ENCODE data around the gene NTN3. TPM values are rescaled to one million over a fixed set of nuclear protein-coding genes. Genes with fewer than 3 reads are reported as not detected.

NTN3 gene
- total and polyA plus RNA-seq, 2 of the 4 experiments (the other 2 are of a cell fraction): 0.18 to 0.38 TPM

- H4K20me1 ChIP-seq (ENCODE audit: insufficient read depth, low read length): peaks cover 14% of the 10 kb centered on the region; the same call in 1 of the 2 replicates
- H3K4me1 ChIP-seq (ENCODE audit: control insufficient read depth, insufficient read depth, low read length): no peaks in the 10 kb centered on the region; the same call in 1 of the 2 replicates
- peaks cover 3 to 21% of the 10 kb centered on the region in 2 experiments for H3K79me1 ChIP-seq (ENCODE audit: low read depth in 1 of 2, low read length in 2 of 2)
- DNase-seq: no peak
- WGBS, 2 experiments (ENCODE audit: extremely low coverage in 2 of 2, insufficient read length in 1 of 2): 94% methylated on average over 54 of the region's 62 CpGs; no CpG with 5 or more reads in 1 of the 2 experiments
- intact Hi-C loops (cut with micrococcal nuclease) (no loop called here), in situ Hi-C loops (cut with MboI; ENCODE audit: low sequenced_read_pairs) (loop anchor here (5.0 kb wide), 1 partner anchor 154 kb away; the partner anchor contains the start of gene ABCA3), dilution Hi-C loops (cut with HindIII; ENCODE audit: low sequenced_read_pairs, unreplicated experiment) (no loop called here)
- no peak for ATAC-seq (ENCODE audit: low read depth)
- no peak overlapping the region for H2AK9ac ChIP-seq (replicated peaks; ENCODE audit: low read depth, low read length, poor library complexity)
- H3K9me3 ChIP-seq (ENCODE audit: control insufficient read depth, insufficient read depth, low read length): no peaks in the 10 kb centered on the region
- POLR2A ChIA-PET (ENCODE audit: unreplicated experiment): no interaction called here
- no peak overlapping the region for H3K9ac ChIP-seq (ENCODE audit: low read depth, low read length)
- H3K4me3 ChIP-seq (ENCODE audit: insufficient read depth, low read depth, low read length): no peak overlapping the region
- H3K4me2 ChIP-seq (ENCODE audit: low read depth, low read length): no peak overlapping the region
- H3K27ac ChIP-seq (ENCODE audit: insufficient read depth, low read length): no peak overlapping the region
- H2BK5ac ChIP-seq (ENCODE audit: low read depth, low read length, poor library complexity, severe bottlenecking): no peak overlapping the region
- H2AFZ ChIP-seq (replicated peaks; ENCODE audit: low read length, poor library complexity): no peak overlapping the region
- no peak overlapping the region for H3K23ac ChIP-seq (ENCODE audit: low read depth, low read length)
- H4K91ac ChIP-seq (ENCODE audit: insufficient read depth, low read depth, low read length): no peak overlapping the region
- H2BK20ac ChIP-seq (ENCODE audit: low read depth, low read length): no peak overlapping the region
- H3K27me3 ChIP-seq (ENCODE audit: control insufficient read depth, insufficient read depth, low read length): no peaks in the 10 kb centered on the region
- H4K5ac ChIP-seq (ENCODE audit: low read depth, low read length): no peak overlapping the region
- no peak overlapping the region for H3K18ac ChIP-seq (ENCODE audit: low read depth, low read length)
- no peak overlapping the region for H4K8ac ChIP-seq (ENCODE audit: low read depth in 2 of 2, low read length in 2 of 2)
- H2AK5ac ChIP-seq (ENCODE audit: low read depth, low read length): no peak overlapping the region
- CTCF ChIA-PET: no interaction called here
- BruUV-seq (replicated peaks): no TSS peak
- H3K4ac ChIP-seq (ENCODE audit: low read depth, low read length): no peak overlapping the region
- H3K14ac ChIP-seq (replicated peaks; ENCODE audit: low read depth, low read length): no peak overlapping the region
- H2BK120ac ChIP-seq (ENCODE audit: low read depth, low read length): no peak overlapping the region
- no peaks in the 10 kb centered on the region for H3K9me1 ChIP-seq (ENCODE audit: insufficient read depth, low read length)
- H2BK15ac ChIP-seq (ENCODE audit: low read depth, low read length): no peak overlapping the region
- H3K36me3 ChIP-seq (ENCODE audit: control insufficient read depth, insufficient read depth, low read length): peaks cover 19% of the 10 kb centered on the region; the same call in 1 of the 2 replicates
- TF ChIP-seq RCOR1 (IDR thresholded peaks at IDR 0.05; ENCODE audit: insufficient replicate concordance, low read length): no peak
- no peak for TF ChIP-seq CHD1 (IDR thresholded peaks at IDR 0.05; ENCODE audit: low read depth, low read length)
- TF ChIP-seq BHLHE40 (IDR thresholded peaks at IDR 0.05; ENCODE audit: low read depth, low read length): no peak
- TF ChIP-seq POLR2A (IDR thresholded peaks at IDR 0.05; ENCODE audit: low read depth, low read length): no peak
- no peak overlapping the region for H3K56ac ChIP-seq (ENCODE audit: extremely low read depth, insufficient read depth, low read length)
Observed at GRCh38 chr16:2496223-2497115, 25.4 kb downstream of the NTN3 start.

Data from IMR-90 (cell line).